GM08714 (cell line): ENCODE data around the gene CTDSPL.
"Not testable (repeated sequence)": the region's sequence is repeated elsewhere in the genome, so short reads cannot be mapped to it uniquely, and the experiment has no call there.

Experiments used
- H3K4me3 ChIP-seq: fragments of 200-500 bp; sonication (Bioruptor generic); 2 replicates; pipeline ENCODE4 v1.5.1; 2014; ENCODE audit warnings: mild to moderate bottlenecking, low read length, inconsistent platforms
- ZNF274 ChIP-seq: IDR thresholded peaks from 2 replicates; pipeline ENCODE4 v1.6.1; 2012; ENCODE audit warnings: mild to moderate bottlenecking, low read depth, low read length

The CTDSPL gene

GRCh38 chr3:37961622-37962431 lies 100.1 kb downstream of the CTDSPL start:
- no peak overlapping the region for H3K4me3 ChIP-seq
- TF ChIP-seq ZNF274, result no peak

GRCh38 chr3:37963016-37963415 lies 101.3 kb downstream of the CTDSPL start:
- no peak for TF ChIP-seq ZNF274
- no peak overlapping the region for H3K4me3 ChIP-seq

GRCh38 chr3:37963635-37964034 lies 102.0 kb downstream of the CTDSPL start:
- TF ChIP-seq ZNF274, result no peak
- H3K4me3 ChIP-seq, result no peak overlapping the region

GRCh38 chr3:37964146-37964545 lies 102.5 kb downstream of the CTDSPL start:
- TF ChIP-seq ZNF274, result no peak
- H3K4me3 ChIP-seq, result no peak overlapping the region

- TF ChIP-seq ZNF274, result no peak
Observed at GRCh38 chr3:37964716-37965115, 103.0 kb downstream of the CTDSPL start.

GRCh38 chr3:37967260-37967881 lies 105.7 kb downstream of the CTDSPL start:
- H3K4me3 ChIP-seq, result no peak overlapping the region
- TF ChIP-seq ZNF274, result no peak

More at GRCh38 chr3:37964716-37965115, 103.0 kb downstream of the CTDSPL start:
- no peak overlapping the region for H3K4me3 ChIP-seq

- TF ChIP-seq ZNF274, result no peak
- no peak overlapping the region for H3K4me3 ChIP-seq
Observed at GRCh38 chr3:37968199-37968598, 106.5 kb downstream of the CTDSPL start.

- no peak overlapping the region for H3K4me3 ChIP-seq
- TF ChIP-seq ZNF274, result no peak
Observed at GRCh38 chr3:37968813-37969595, 107.3 kb downstream of the CTDSPL start.

- H3K4me3 ChIP-seq, result no peak overlapping the region
- TF ChIP-seq ZNF274, result no peak
Observed at GRCh38 chr3:37969596-37970100, 108.0 kb downstream of the CTDSPL start.

GRCh38 chr3:37970802-37971201 lies 109.1 kb downstream of the CTDSPL start:
- TF ChIP-seq ZNF274, result no peak

GRCh38 chr3:37971467-37971866 lies 109.8 kb downstream of the CTDSPL start:
- no peak for TF ChIP-seq ZNF274
- H3K4me3 ChIP-seq, result no peak overlapping the region

More at GRCh38 chr3:37970802-37971201, 109.1 kb downstream of the CTDSPL start:
- H3K4me3 ChIP-seq, result no peak overlapping the region

- not testable (repeated sequence) for H3K4me3 ChIP-seq
Observed at GRCh38 chr3:37972056-37972455, 110.4 kb downstream of the CTDSPL start.

- no peak overlapping the region for H3K4me3 ChIP-seq
Observed at GRCh38 chr3:37973246-37974054, 111.8 kb downstream of the CTDSPL start.

More at GRCh38 chr3:37973246-37974054, 111.8 kb downstream of the CTDSPL start:
- no peak for TF ChIP-seq ZNF274
